HG02840 (cell line): ENCODE data around the gene FOSB.

Source experiments
- ATAC-seq: cut with Tn5 transposase; IDR thresholded peaks from one replicate; pipeline ENCODE4 v1.9.1; 2021; ENCODE audit warnings: mild to moderate bottlenecking, moderate library complexity, moderate number of reproducible peaks; ENCODE audit not compliant: unreplicated experiment, low FRiP score

FOSB gene

GRCh38 chr19:45517238-45517637 is 49.4 kb downstream of the FOSB start:
- no peak for ATAC-seq

- ATAC-seq = no peak
Observed at GRCh38 chr19:45517641-45518468, 50.1 kb downstream of the FOSB start.

- ATAC-seq = no peak
Observed at GRCh38 chr19:45518469-45518826, 50.7 kb downstream of the FOSB start.

GRCh38 chr19:45522010-45522941 is 54.5 kb downstream of the FOSB start:
- ATAC-seq = no peak

- ATAC-seq = peak; percentile 58
Observed at GRCh38 chr19:45523642-45524256, 56.0 kb downstream of the FOSB start.

- no peak for ATAC-seq
Observed at GRCh38 chr19:45524575-45525129, 56.9 kb downstream of the FOSB start.
